GM12878 (cell line): ENCODE data around the gene MSL3. TPM values are rescaled to one million over a fixed set of nuclear protein-coding genes. Genes with fewer than 3 reads are reported as not detected.

Experiments used
- ATAC-seq: fragments of 200-7000 bp; cut with Tn5 transposase; 3 replicates; pipeline ENCODE4 v1.9.1; 2020; ENCODE audit warnings: mild to moderate bottlenecking, moderate library complexity
- BruUV-seq: library from RNA; stranded (reverse); fragments of 400-500 nt; replicated peaks from 2 replicates; lab custom pipeline; 2021; lab: Mats Ljungman, UMichigan
- CTCF ChIA-PET: fragments of 300-600 bp; sonication (Branson Sonifier 250); formaldehyde crosslinking; extraction: SDS; loops from one replicate; lab custom pipeline; 2021; ENCODE audit warnings: inconsistent platforms; lab: Yijun Ruan, JAX
- POLR2A ChIA-PET: fragments of 350-600 bp; formaldehyde crosslinking; extraction: SDS; loops from one replicate; lab custom pipeline; 2021; ENCODE audit warnings: inconsistent platforms; lab: Charles Lee
- RAD21 ChIA-PET: fragments of 300-600 bp; sonication (Branson Sonifier 250); formaldehyde crosslinking; loops from one replicate; lab custom pipeline; 2023; ENCODE audit warnings: antibody characterized with exemption; ENCODE audit not compliant: unreplicated experiment; lab: Charles Lee
- SMC1A ChIA-PET: fragments of 300-600 bp; sonication (Branson Sonifier 250); formaldehyde crosslinking; loops from one replicate; lab custom pipeline; 2023; ENCODE audit not compliant: unreplicated experiment, uncharacterized antibody; lab: Charles Lee
- DNase-seq: peaks from one replicate; pipeline ENCODE4 v3.0.0-alpha.2; 2011; ENCODE audit warnings: low read depth, low spot score
- FAIRE-seq: peaks from 3 replicates; lab custom pipeline; 2011; peaks lifted over from hg19 to GRCh38; lab: Jason Lieb, UNC
- H2AFZ ChIP-seq: 2 replicates; pipeline ENCODE4 v1.6.0; 2011; ENCODE audit warnings: low read depth, low read length, control low read depth; ENCODE audit not compliant: control insufficient read depth
- H3K27ac ChIP-seq: 2 replicates; pipeline ENCODE4 v1.5.1; 2011; ENCODE audit warnings: control low read depth; ENCODE audit not compliant: control insufficient read depth, insufficient read depth
- H3K27me3 ChIP-seq, 2 experiments: replicated peaks in 1 of 2; 2 replicates each; pipeline versions ENCODE4 v1.6.0 to v1.6.1; 2011; ENCODE audit warnings: low read length in 1 of 2; ENCODE audit not compliant: control insufficient read depth in 2 of 2, insufficient read depth in 2 of 2
- H3K36me3 ChIP-seq, 2 experiments: 2 replicates each; pipeline ENCODE4 v1.5.1; 2011; ENCODE audit warnings: low read length in 1 of 2; ENCODE audit not compliant: control insufficient read depth in 2 of 2, insufficient read depth in 2 of 2
- H3K4me1 ChIP-seq: 2 replicates; pipeline ENCODE4 v1.6.1; 2011; ENCODE audit warnings: mild to moderate bottlenecking, low read length, moderate library complexity, mixed read lengths; ENCODE audit not compliant: control insufficient read depth, insufficient read depth
- H3K4me2 ChIP-seq: 2 replicates; pipeline ENCODE4 v1.6.0; 2011; ENCODE audit warnings: control low read depth; ENCODE audit not compliant: control insufficient read depth, insufficient read depth
- H3K4me3 ChIP-seq: fragments of 200-600 bp; sonication (generic); 2 replicates; pipeline ENCODE4 v1.5.1; 2016
- H3K79me2 ChIP-seq: 2 replicates; pipeline ENCODE4 v1.6.0; 2011; ENCODE audit warnings: low read length; ENCODE audit not compliant: control insufficient read depth, insufficient read depth
- H3K9ac ChIP-seq: 2 replicates; pipeline ENCODE4 v1.8.0; 2011; ENCODE audit warnings: low read length, control low read depth, mixed read lengths; ENCODE audit not compliant: control insufficient read depth, insufficient read depth
- H3K9me3 ChIP-seq: replicated peaks from 3 replicates; pipeline ENCODE4 v1.5.1; 2011; ENCODE audit warnings: mild to moderate bottlenecking, low read length; ENCODE audit not compliant: control insufficient read depth, insufficient read depth
- H4K20me1 ChIP-seq: 2 replicates; pipeline ENCODE4 v1.6.0; 2011; ENCODE audit not compliant: control insufficient read depth, insufficient read depth
- BCL11A ChIP-seq: IDR thresholded peaks from 2 replicates; pipeline ENCODE4 v1.6.1; 2011; ENCODE audit warnings: low read depth, low read length
- CBFB ChIP-seq: IDR thresholded peaks from 2 replicates; pipeline ENCODE4 v1.6.1; 2016; ENCODE audit warnings: antibody characterized with exemption, low read depth
- CEBPB ChIP-seq, 2 experiments: fragments of 150-350 bp in 1 of 2; IDR thresholded peaks; 2 replicates each; pipeline ENCODE4 v1.6.1; 2012 to 2014; ENCODE audit warnings: low read depth in 2 of 2, low read length in 2 of 2, borderline replicate concordance in 1 of 2, inconsistent platforms in 1 of 2
- CREM ChIP-seq: IDR thresholded peaks from 2 replicates; pipeline ENCODE4 v1.6.1; 2014; ENCODE audit warnings: antibody characterized with exemption, low read depth
- DPF2 ChIP-seq: fragments of 450-650 bp; IDR thresholded peaks from 2 replicates; pipeline ENCODE4 v1.6.1; 2017; ENCODE audit warnings: mild to moderate bottlenecking
- EGR1 ChIP-seq, 2 experiments: IDR thresholded peaks; 1 replicate in 1 of 2; 2 replicates in 1 of 2; pipeline ENCODE4 v1.6.1; 2011 to 2012; ENCODE audit warnings: low read depth in 2 of 2, low read length in 2 of 2, borderline replicate concordance in 1 of 2, mild to moderate bottlenecking in 1 of 2, moderate library complexity in 1 of 2
- EP300 ChIP-seq, 2 experiments: fragments of 150-350 bp in 1 of 2; IDR thresholded peaks; 2 replicates each; pipeline ENCODE4 v1.6.1; 2011 to 2012; ENCODE audit warnings: low read depth in 2 of 2, low read length in 2 of 2, borderline replicate concordance in 1 of 2, improper control_type of control experiment in 1 of 2, inconsistent platforms in 1 of 2; ENCODE audit not compliant: control insufficient read depth in 1 of 2
- EZH2 ChIP-seq: IDR thresholded peaks from 2 replicates; pipeline ENCODE4 v1.6.1; 2012; ENCODE audit warnings: low read depth, mild to moderate bottlenecking, control low read depth, inconsistent platforms, low read length, borderline replicate concordance; ENCODE audit not compliant: control insufficient read depth
- HDAC6 ChIP-seq: fragments of 200-600 bp; sonication (generic); IDR thresholded peaks from one replicate; pipeline ENCODE4 v1.8.0; 2017; ENCODE audit warnings: antibody characterized with exemption; ENCODE audit not compliant: unreplicated experiment
- IKZF1 ChIP-seq: fragments of 450-650 bp; conservative IDR thresholded peaks from 2 replicates; pipeline ENCODE4 v1.6.1; 2017; ENCODE audit warnings: antibody characterized with exemption, mild to moderate bottlenecking
- IKZF2 ChIP-seq, 2 experiments: fragments of 450-650 bp; IDR thresholded peaks; 2 replicates each; pipeline ENCODE4 v1.6.1; 2017; ENCODE audit warnings: mild to moderate bottlenecking in 2 of 2, moderate library complexity in 2 of 2
- LARP7 ChIP-seq: fragments of 450-650 bp; IDR thresholded peaks from 2 replicates; pipeline ENCODE4 v1.6.1; 2017; ENCODE audit warnings: mild to moderate bottlenecking
- MYC ChIP-seq: IDR thresholded peaks from 2 replicates; pipeline ENCODE4 v1.6.1; 2011; ENCODE audit warnings: mild to moderate bottlenecking, low read length, moderate library complexity, inconsistent platforms; ENCODE audit not compliant: insufficient read depth, insufficient replicate concordance, insufficient read length, severe bottlenecking
- NFIC ChIP-seq: IDR thresholded peaks from 2 replicates; pipeline ENCODE4 v1.6.1; 2012; ENCODE audit warnings: low read depth, mild to moderate bottlenecking, inconsistent platforms, low read length, moderate library complexity
- PAX8 ChIP-seq: fragments of 450-650 bp; IDR thresholded peaks from 2 replicates; pipeline ENCODE4 v1.6.1; 2017; ENCODE audit warnings: mild to moderate bottlenecking, moderate library complexity
- POLR2AphosphoS2 ChIP-seq: IDR thresholded peaks from 2 replicates; pipeline ENCODE4 v1.6.1; 2011; ENCODE audit warnings: low read depth, mild to moderate bottlenecking, low read length, improper control_type of control experiment, moderate library complexity
- SREBF2 ChIP-seq: IDR thresholded peaks from 2 replicates; pipeline ENCODE4 v1.6.1; 2012; ENCODE audit warnings: mild to moderate bottlenecking, low read length
- TCF3 ChIP-seq: IDR thresholded peaks from 2 replicates; pipeline ENCODE4 v1.6.1; 2012; ENCODE audit warnings: low read depth, mild to moderate bottlenecking, low read length, borderline replicate concordance; ENCODE audit not compliant: insufficient read depth
- WGBS: methylation state at CpG from one replicate; pipeline ENCODE4 v1.1.6; 2016; ENCODE audit warnings: low lambda C conversion rate; ENCODE audit not compliant: insufficient replicate concordance, insufficient coverage; ENCODE audit errors: missing lambda C conversion rate; 5-methylcytosine and 5-hydroxymethylcytosine counted together
- in situ Hi-C: fragments of 300-500 bp; cut with MboI; formaldehyde crosslinking; loops from 9 replicates; pipeline ENCODE4 v1.14.3; 2018; ENCODE audit warnings: mixed read lengths
- intact Hi-C: fragments of 100-400 bp; cut with micrococcal nuclease; formaldehyde crosslinking; loops from one replicate; pipeline ENCODE4 v1.14.2; 2022; ENCODE audit not compliant: unreplicated experiment
- polyA plus RNA-seq, 11 experiments: library from polyadenylated mRNA; depleted of rRNA in 4 of 11; unstranded in 6 of 11; stranded (reverse) in 5 of 11; fragments of >200 nt; fragmentation: Nextera tagmentation in 4 of 11; fragmentation: Illumina TruSeq in 1 of 11; extraction: Ambion mirVana in 4 of 11; extraction: Trizol in 1 of 11; gene quantifications; 1 replicate in 1 of 11; 2 replicates in 10 of 11; pipeline versions ENCODE4 v1.2.1 to v1.2.3, GENCODE V29; 2011 to 2016; ENCODE audit warnings: inconsistent platforms in 2 of 11, missing spikeins in 2 of 11, low read depth in 1 of 11
- total RNA-seq, 4 experiments: library from RNA; depleted of rRNA in 3 of 4; stranded (reverse); fragments of >200 nt in 3 of 4; fragmentation: Illumina TruSeq in 1 of 4; extraction: Trizol in 1 of 4; gene quantifications; 2 replicates each; pipeline versions ENCODE4 v1.2.1 to v1.2.3, GENCODE V29; 2013 to 2021
- TF ChIP-seq, protein P1 (sequence below): IDR thresholded peaks from 2 replicates; pipeline ENCODE4 v1.6.1; 2012; ENCODE audit warnings: low read depth, low read length, improper control_type of control experiment
- TF ChIP-seq, protein P2 (sequence below): fragments of 450-650 bp; IDR thresholded peaks from 2 replicates; pipeline ENCODE4 v1.6.1; 2017; ENCODE audit warnings: mild to moderate bottlenecking, low read depth, inconsistent platforms; ENCODE audit not compliant: poor library complexity, severe bottlenecking

MSL3 gene
- total and polyA plus RNA-seq, 10 of the 15 experiments (the other 5 are each of a cell fraction or from before 2014, with no cell fraction given), result 28.4 to 438 (median 40.7) TPM

DNA sequence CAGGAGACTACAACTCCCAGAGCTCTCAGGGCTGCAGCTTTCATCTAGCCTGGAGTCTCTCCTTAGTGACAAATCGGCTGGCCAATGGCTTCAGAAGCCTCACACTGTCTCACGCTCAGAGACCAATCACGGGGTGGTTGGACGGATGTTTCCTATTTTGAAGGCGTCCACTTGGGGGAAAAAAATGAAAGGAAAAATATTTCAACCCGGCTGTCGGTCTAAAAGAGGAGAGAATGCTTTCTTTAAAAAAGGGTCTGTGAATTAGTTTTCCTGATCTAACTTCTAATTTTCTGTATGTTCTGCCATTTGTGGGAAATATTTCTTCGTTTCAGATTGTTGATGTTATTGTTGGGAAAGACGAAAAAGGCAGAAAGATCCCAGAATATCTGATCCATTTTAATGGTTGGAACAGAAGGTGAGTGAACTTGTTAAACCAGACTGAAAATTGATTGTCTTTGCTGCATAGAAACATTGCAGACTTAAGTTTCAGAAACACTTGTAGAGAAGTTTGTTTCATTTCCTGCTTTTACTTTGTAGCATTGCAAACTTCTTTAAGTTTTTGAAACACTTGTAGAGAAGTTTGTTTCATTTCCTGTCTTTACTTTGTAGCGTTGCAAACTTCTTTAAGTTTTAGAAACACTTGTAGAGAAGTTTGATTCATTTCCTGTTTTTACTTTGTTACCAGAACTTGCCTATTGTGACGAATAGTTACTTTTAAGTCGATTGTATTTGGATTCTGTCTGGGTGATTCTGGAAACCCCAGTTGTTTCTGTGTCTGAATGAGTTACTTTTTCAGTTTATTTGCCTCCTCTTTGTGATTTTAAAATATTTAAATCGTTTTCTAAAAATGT, 1.6 kb downstream of the MSL3 start:
- BruUV-seq, result no TSS peak
- intact Hi-C loops, result loop anchor here (1.0 to 10.0 kb wide), 2 partner anchors 9 to 1325 kb away; no protein-coding TSS in a partner anchor
- ChIA-PET SMC1A (interaction anchor here (0.5 to 5.1 kb wide), 18 partner anchors 9 to 1110 kb away, joined by 3 to 57 read pairs (median 4); no protein-coding TSS in a partner anchor), RAD21 (interaction anchor here (0.6 to 16.9 kb wide), 16 partner anchors 7 to 1012 kb away, joined by 3 to 428 read pairs (median 4); no protein-coding TSS in a partner anchor), POLR2A (interaction anchor here (0.6 to 16.0 kb wide), 11 partner anchors 7 to 177 kb away, joined by 3 to 207 read pairs (median 6); no protein-coding TSS in a partner anchor), CTCF (interaction anchor here (0.7 to 4.7 kb wide), 16 partner anchors 8 to 222 kb away, joined by 3 to 40 read pairs (median 4); no protein-coding TSS in a partner anchor)
- H3K4me2 ChIP-seq, result peak overlapping the region; percentile 72
- peak overlapping the region; percentile 60 for H3K4me3 ChIP-seq
- H3K9me3 ChIP-seq, result no peaks in the 10 kb centered on the region; the same call in 2 of the 3 replicates
- no peaks in the 10 kb centered on the region for H3K27me3 ChIP-seq
- H3K9ac ChIP-seq, result peak overlapping the region; percentile 45
- H3K27ac ChIP-seq, result peak overlapping the region; percentile 90
- peak; percentile 89 for FAIRE-seq
- peaks cover 23% of the 10 kb centered on the region for H3K79me2 ChIP-seq
- H3K4me1 ChIP-seq, result peaks cover 10% of the 10 kb centered on the region
- H3K36me3 ChIP-seq, result peaks cover 5 to 13% of the 10 kb centered on the region in 2 experiments
- in situ Hi-C loops, result no loop called here
- peak; percentile 88 for ATAC-seq
- 4% methylated on average over 13 of the region's 13 CpGs for WGBS
- no peaks in the 10 kb centered on the region for H4K20me1 ChIP-seq
- DNase-seq, result peak; percentile 70
- H2AFZ ChIP-seq, result peak overlapping the region; percentile 41
- TF ChIP-seq NFIC (peak; percentile 61), IKZF2 (IDR thresholded peaks at IDR 0.05) (peak; percentile 38 to 53; a peak in 3 of 4 replicates), MYC (no peak), EGR1 (IDR thresholded peaks at IDR 0.05; ENCODE audit: borderline replicate concordance in 1 of 2, low read depth in 2 of 2, low read length in 2 of 2) (no peak), IKZF1 (peak; percentile 56), CREM (peak; percentile 52; the same call in 1 of the 2 replicates), CEBPB (IDR thresholded peaks at IDR 0.05; ENCODE audit: borderline replicate concordance in 1 of 2, low read depth in 2 of 2, low read length in 2 of 2) (no peak), LARP7 (no peak), HDAC6 (no peak), TCF3 (no peak), POLR2AphosphoS2 (no peak), CBFB (no peak), SREBF2 (no peak), DPF2 (no peak), BCL11A (no peak), PAX8 (no peak; the same call in 1 of the 2 replicates), EP300 (IDR thresholded peaks at IDR 0.05; ENCODE audit: borderline replicate concordance in 1 of 2, control insufficient read depth in 1 of 2, low read depth in 2 of 2, low read length in 2 of 2) (peak in 1 of 2 experiments; percentile 7; a peak in 1 of 4 replicates), EZH2 (no peak)
- TF ChIP-seq, protein P1, sequence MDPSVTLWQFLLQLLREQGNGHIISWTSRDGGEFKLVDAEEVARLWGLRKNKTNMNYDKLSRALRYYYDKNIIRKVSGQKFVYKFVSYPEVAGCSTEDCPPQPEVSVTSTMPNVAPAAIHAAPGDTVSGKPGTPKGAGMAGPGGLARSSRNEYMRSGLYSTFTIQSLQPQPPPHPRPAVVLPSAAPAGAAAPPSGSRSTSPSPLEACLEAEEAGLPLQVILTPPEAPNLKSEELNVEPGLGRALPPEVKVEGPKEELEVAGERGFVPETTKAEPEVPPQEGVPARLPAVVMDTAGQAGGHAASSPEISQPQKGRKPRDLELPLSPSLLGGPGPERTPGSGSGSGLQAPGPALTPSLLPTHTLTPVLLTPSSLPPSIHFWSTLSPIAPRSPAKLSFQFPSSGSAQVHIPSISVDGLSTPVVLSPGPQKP, result 0 out of 2 replicates have a peak, but pooled peaks have one; percentile 12
- TF ChIP-seq, protein P2, sequence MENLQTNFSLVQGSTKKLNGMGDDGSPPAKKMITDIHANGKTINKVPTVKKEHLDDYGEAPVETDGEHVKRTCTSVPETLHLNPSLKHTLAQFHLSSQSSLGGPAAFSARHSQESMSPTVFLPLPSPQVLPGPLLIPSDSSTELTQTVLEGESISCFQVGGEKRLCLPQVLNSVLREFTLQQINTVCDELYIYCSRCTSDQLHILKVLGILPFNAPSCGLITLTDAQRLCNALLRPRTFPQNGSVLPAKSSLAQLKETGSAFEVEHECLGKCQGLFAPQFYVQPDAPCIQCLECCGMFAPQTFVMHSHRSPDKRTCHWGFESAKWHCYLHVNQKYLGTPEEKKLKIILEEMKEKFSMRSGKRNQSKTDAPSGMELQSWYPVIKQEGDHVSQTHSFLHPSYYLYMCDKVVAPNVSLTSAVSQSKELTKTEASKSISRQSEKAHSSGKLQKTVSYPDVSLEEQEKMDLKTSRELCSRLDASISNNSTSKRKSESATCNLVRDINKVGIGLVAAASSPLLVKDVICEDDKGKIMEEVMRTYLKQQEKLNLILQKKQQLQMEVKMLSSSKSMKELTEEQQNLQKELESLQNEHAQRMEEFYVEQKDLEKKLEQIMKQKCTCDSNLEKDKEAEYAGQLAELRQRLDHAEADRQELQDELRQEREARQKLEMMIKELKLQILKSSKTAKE, result peak; percentile 70
